ENCODE measurements around the gene CCDC97.

GRCh38 chr19:41324921-41325639 lies 15.1 kb downstream of the CCDC97 start:
- TF ChIP-seq POLR2AphosphoS5 (IDR thresholded peaks at IDR 0.05) (peak in 2 of 3 donors; percentile 57 to 76), POLR2A (IDR thresholded peaks at IDR 0.05) (no peak)

Measured in spleen (tissue), 3 donors.